A549 treated with RU486 at 1 μM for 4 hours (cell line): ENCODE measurements around the gene C6orf120. TPM values are rescaled to one million over a fixed set of nuclear protein-coding genes. Genes with fewer than 3 reads are reported as not detected.

ENCODE experiments used
- total RNA-seq: library from RNA; stranded (reverse); fragments of 200-300 nt; extraction: Qiagen RNA extraction; gene quantifications from 5 replicates; pipeline ENCODE4 v1.2.3, GENCODE V29; 2022; ENCODE audit warnings: low read depth

The C6orf120 gene
- total RNA-seq: 6.0 to 13.5 TPM (median 13.0 TPM) in 5 replicates

DNA sequence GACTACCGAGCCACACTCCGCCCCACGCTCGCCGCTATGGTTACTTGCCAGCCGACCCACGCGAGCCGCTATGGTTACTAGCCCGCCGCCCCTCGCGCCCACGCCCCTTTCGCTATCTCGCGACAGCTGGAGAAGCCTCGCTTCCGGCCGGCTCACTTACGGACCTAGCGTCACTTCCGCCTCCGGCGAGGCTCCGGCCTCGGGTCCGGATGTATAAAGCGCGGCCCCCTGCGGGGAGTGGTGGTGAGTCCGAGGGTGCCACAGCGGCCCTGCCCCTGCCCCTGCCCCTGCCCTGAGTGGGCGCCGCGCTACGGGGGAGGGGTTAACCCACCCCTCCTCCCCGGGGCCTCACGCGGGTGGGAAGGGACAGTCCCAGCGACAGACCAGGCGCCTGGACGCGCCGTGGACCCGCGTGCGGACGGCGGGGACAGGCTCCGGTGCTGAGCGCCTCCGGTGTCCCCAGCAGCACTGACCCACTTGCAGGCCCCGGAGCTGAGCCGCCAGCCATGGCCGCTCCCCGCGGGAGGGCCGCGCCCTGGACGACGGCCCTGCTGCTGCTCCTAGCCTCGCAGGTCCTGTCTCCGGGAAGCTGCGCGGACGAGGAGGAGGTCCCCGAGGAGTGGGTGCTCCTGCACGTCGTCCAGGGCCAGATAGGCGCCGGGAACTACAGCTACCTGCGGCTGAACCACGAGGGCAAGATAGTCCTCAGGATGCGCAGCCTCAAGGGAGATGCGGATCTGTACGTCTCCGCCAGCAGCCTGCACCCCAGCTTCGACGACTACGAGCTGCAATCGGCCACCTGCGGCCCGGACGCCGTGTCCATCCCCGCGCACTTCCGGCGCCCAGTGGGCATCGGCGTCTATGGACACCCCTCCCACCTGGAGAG is at the start of gene C6orf120, which contains the start of gene WDR27:
Gene C6orf120 (plus strand): TSS at position 173 of the 886 bp plus-strand sequence. CDS start 334 bp downstream, at position 507.
Gene WDR27 (minus strand): TSS at position 76 of the 886 bp plus-strand sequence. CDS start 13,024 bp downstream, outside the sequence.

DNA sequence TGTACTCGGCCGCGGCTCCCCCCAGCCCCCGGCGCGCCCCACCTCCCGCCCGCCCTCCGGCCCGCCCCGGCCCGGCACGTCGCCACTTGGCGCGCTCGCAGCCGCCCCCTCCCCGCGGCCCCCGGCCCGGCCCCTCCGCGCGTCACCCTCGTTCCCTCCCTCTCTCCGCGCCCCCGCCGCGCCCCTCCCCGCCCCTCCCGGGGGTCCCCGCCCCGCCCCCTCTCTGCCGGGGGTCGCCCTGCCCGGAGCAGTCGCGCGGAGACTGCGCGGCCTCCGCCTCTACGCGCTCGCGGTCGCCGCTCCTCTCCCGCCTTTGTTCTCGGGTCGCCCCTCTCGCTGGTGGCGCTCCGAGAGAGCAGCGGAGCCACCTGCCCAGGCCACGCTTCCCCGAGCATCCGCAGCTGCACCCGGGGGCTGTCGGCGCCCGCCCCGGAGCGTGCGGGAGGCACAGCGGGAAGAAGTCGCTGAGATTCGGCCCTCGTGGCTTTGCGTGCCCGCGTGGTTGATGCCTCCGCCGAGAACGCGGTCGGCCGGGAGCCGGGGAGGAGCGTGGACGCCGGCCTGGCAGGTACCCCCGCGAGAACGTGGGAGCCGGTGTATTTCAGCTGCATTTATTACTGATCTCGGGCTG is 22.7 kb downstream of the C6orf120 start, which contains the start of gene PHF10:
Gene PHF10 (minus strand): TSS at position 7 of the 631 bp plus-strand sequence. CDS start 569 bp downstream, outside the sequence.

DNA sequence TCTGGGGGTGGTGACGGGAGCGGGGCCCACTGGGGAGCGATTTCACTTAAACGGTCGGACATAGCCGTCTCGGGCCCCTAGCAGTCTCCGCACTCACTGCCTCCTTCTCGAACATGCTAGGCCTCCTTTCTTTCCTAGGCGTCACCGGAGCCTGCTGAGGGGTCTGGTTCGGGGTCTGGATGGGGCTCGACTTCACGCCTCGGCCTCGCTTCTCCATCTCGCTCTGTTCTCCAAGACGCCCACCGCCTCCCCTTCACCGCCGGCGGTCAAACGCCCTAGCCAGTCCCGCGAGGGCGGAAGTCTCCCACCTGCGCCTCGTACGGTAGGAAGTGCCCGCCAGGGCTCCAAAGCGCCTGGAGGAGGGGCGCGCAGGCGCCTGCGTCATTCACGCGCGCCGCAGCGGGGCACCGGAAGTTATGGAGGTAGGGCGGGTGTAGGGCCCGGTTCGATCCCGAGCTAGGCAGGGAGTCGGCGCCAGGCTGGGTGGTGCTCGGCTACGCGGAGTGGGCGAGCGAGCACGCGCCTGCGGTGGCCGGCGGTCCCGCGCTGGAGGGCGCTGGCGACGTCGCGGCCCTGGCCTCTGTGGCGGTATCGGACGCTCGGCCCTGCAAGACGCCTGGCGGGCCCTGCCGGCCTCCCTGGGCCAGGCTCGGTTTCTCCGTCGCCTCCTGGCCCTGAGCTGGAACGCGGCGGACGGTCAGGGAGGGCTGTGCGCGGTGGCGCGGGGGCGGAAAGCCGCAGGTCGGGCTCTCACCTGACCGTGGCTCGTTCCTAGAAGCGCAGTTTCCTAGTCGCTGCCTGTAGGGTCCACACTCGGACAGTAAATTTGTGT is 49.5 kb downstream of the C6orf120 start, which contains the start of the genes DYNLT2 and ERMARD:
Gene DYNLT2 (minus strand): TSS at position 331 of the 832 bp plus-strand sequence. CDS start 114 bp downstream, at position 217.
Gene ERMARD (plus strand): TSS at position 381 of the 832 bp plus-strand sequence. CDS start 36 bp downstream, at position 417.

Other genes with a start within 250 kb of the C6orf120 start
- gene WDR27, start 97 bp upstream of the C6orf120 start, total RNA-seq: 6.4 to 12.0 TPM (median 9.9 TPM) in 5 replicates
- gene PHF10, start 22.4 kb downstream of the C6orf120 start, total RNA-seq: 17.2 to 23.4 TPM (median 22.3 TPM) in 5 replicates
- gene DYNLT2, start 49.4 kb downstream of the C6orf120 start, total RNA-seq: 0.27 to 0.70 TPM (median 0.65 TPM) in 5 replicates
- gene ERMARD, start 49.5 kb downstream of the C6orf120 start, total RNA-seq: 4.6 to 7.3 TPM (median 6.5 TPM) in 5 replicates